Measurements from ENCODE around the gene ZNF469. TPM values are rescaled to one million over a fixed set of nuclear protein-coding genes. Genes with fewer than 3 reads are reported as not detected.

Gene ZNF469
- total and polyA plus RNA-seq, 2 donors (not counting 3 experiments of a cell fraction or from before 2014, with no cell fraction given), result 0.90 to 5.7 TPM

GRCh38 chr16:88372522-88372921, 10.2 kb upstream of the ZNF469 start:
- no peaks in the 10 kb centered on the region for H4K20me1 ChIP-seq (replicated peaks; ENCODE audit: control insufficient read depth, extremely low read depth, insufficient read depth, low read length)
- H3K27me3 ChIP-seq (ENCODE audit: control insufficient read depth in 2 of 2, insufficient read depth in 2 of 2, low read length in 2 of 2), result peaks cover 0 to under 1% of the 10 kb centered on the region in 2 experiments
- no peak overlapping the region for H3K4me2 ChIP-seq (ENCODE audit: insufficient read depth, low read length)
- H3K9me3 ChIP-seq (replicated peaks; ENCODE audit: control insufficient read depth, insufficient read depth, low read length), result no peaks in the 10 kb centered on the region
- intact Hi-C loops (cut with micrococcal nuclease) (no loop called here), dilution Hi-C loops (cut with MboI; ENCODE audit: extremely low pct_ligation_motif_present, low sequenced_read_pairs) (no loop called here)
- no peak overlapping the region for H3K9ac ChIP-seq (replicated peaks; ENCODE audit: extremely low read depth, insufficient read depth, low read length)
- POLR2A ChIA-PET, result no interaction called here
- no peak overlapping the region for H2AFZ ChIP-seq (ENCODE audit: low read depth, low read length)
- H3K9me1 ChIP-seq (replicated peaks; ENCODE audit: control insufficient read depth, extremely low read depth, insufficient read depth, low read length), result no peaks in the 10 kb centered on the region
- H3K79me2 ChIP-seq (ENCODE audit: control insufficient read depth, insufficient read depth, low read length), result no peaks in the 10 kb centered on the region
- no peaks in the 10 kb centered on the region for H3K36me3 ChIP-seq (ENCODE audit: control insufficient read depth in 2 of 2, extremely low read depth in 1 of 2, insufficient read depth in 2 of 2, low read length in 2 of 2)
- H3K27ac ChIP-seq (ENCODE audit: insufficient read depth, low read depth, low read length), result no peak overlapping the region
- H3K4me1 ChIP-seq (ENCODE audit: control insufficient read depth, extremely low read depth, insufficient read depth, low read length), result no peaks in the 10 kb centered on the region
- no TSS peak for BruUV-seq (replicated peaks)
- FAIRE-seq (no peak), DNase-seq (ENCODE audit: low read depth, low spot score) (no peak)
- TF ChIP-seq EZH2 (IDR thresholded peaks at IDR 0.05; ENCODE audit: borderline replicate concordance, low read depth, low read length, severe bottlenecking) (no peak), POLR2AphosphoS5 (IDR thresholded peaks at IDR 0.05; ENCODE audit: insufficient read depth, low read depth, low read length) (no peak), FOS (IDR thresholded peaks at IDR 0.05; ENCODE audit: borderline replicate concordance, insufficient read depth, low read length) (no peak), MYC (IDR thresholded peaks at IDR 0.05; ENCODE audit: low read depth, low read length) (no peak), JUN (IDR thresholded peaks at IDR 0.05; ENCODE audit: borderline replicate concordance, insufficient read depth, insufficient read length, low read depth) (no peak), POLR2A (IDR thresholded peaks at IDR 0.05; ENCODE audit: low read depth, low read length) (no peak), CTCF (IDR thresholded peaks at IDR 0.05; ENCODE audit: extremely low read depth in 1 of 2, insufficient read depth in 1 of 2, low read depth in 1 of 2, low read length in 2 of 2) (no peak), MAX (IDR thresholded peaks at IDR 0.05; ENCODE audit: insufficient read depth, insufficient read length) (no peak), GATA2 (IDR thresholded peaks at IDR 0.05; ENCODE audit: insufficient read depth, insufficient read length, low read depth, low read length) (no peak)
- no peak overlapping the region for H3K4me3 ChIP-seq (replicated peaks in 1 of 3; ENCODE audit: insufficient read depth in 1 of 3, low read depth in 1 of 3, low read length in 3 of 3)
- CTCF ChIA-PET, result no interaction called here
